GF-D8 (cell line): Measurements from ENCODE around the gene DPM2.

Experiments used
- DNase-seq: peaks from one replicate; lab custom pipeline; 2025; lab: John Stamatoyannopoulos, UW

The DPM2 gene

DNA sequence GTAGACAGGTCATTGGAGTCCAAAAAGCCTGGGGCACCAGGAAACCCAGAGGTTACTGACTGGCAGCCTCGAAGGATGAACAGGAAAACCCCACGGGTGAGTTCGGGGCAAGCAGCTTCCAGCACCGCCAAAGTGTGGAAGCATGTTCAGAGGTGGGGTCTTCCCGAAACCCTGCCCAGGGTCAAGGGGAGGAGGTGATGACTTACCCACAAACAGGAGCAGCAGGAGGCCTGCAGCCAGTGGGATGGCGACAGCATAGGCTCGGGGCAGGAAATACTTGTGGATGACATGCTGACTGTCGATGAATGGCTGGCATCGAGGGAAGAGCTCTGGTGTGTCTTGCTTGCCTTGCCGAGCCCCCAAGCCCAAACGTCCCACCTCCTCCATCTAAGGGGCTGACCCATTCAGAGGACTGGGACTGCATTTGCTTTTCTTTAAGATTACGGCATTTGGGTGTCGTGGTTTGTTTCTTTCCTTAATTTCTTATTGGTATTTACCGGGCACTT, 1.3 kb downstream of the DPM2 start:
- DNase-seq = no peak

DNA sequence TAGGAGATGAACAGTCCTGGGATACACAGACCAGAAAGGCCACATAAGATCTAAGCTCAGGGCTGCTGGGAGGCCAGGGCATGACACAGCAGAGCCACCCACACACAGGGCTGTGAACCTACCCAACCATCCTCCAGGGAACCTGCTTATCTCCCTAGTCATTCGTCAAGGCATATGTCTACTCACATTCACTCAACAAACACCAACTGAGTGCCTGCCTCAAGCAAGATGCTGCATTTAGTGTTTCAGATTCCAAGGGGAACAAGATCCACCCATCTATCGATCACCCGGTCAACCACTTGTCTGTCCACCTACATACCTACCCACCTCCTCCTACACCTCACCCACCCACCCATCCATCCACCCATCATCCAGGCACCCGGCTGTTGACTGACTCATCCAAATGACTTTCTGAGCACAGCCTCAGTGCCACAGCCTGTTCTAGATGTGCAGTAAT, 1.9 kb downstream of the DPM2 start:
- no peak for DNase-seq

GRCh38 chr9:127934986-127935385, 2.7 kb downstream of the DPM2 start:
- no peak for DNase-seq

- no peak for DNase-seq
These were observed 3.4 kb downstream of the DPM2 start for GRCh38 chr9:127934248-127934647.

- DNase-seq = no peak
These were observed 6.4 kb downstream of the DPM2 start for GRCh38 chr9:127931092-127931881.

DNA sequence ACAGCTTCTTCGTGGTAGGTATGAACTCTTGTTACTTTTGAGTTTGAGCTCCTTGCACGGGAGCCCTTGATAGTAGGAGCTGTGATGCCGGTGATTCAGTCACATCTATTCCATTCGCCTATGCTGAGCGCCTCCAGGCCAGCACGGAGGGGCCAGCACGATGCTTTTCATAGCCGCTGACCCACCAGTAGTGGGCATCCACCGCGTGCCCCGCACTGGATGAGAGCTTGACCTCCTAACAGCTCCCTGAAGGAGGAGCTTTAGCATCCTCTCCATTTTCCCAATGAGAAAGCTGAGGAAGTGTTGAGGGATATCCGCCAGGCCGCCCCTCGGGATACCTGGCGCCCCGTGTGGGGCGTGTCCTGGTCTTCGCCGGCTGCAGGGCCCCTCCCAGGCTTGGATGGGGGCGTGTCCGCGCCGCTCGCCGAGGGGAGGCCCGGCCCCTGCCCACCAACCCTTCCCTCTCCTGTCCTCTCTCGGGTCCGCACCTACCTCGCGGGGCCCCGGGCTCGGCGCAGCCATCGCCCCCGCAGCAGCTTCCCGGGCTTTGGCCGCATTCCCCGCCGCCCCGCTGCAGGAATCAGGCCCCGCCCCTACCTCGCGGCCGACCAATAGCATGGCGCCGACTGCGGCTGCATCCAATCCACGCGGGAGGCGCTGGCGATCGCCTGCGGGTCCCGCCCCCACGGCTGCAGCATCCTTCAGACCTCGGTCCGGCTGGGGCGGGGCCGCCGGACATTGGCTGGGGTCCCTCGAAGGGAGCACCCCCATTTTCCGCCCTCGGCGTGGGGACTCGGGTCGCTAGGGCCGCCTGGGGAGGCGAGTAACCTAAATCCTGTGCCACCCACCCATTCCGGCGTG, 7.2 kb downstream of the DPM2 start, which contains the start of gene PIP5KL1:
TSS of gene PIP5KL1 (minus strand) at position 547 of the 861 bp plus-strand sequence. CDS start at position 522, 25 bp downstream.
- no peak for DNase-seq

DNA sequence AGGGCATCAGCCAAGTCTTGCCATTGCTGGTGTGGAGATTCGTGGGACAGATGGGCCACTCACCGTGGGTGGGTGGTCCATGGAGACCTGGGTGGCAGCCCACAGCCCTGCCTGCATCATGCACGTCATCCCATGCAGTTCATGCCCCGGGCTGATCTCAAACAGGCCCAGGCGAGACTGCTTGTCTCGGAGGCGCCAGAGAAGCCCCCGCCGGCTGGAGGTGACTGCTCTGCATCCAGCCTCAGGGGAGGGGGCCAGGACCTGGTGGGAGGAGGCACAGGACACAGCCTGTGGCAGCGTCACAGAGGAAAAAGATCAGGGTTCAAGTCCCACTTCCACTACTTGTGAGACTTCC, 8.1 kb downstream of the DPM2 start:
- no peak for DNase-seq

- no peak for DNase-seq
These were observed 8.7 kb downstream of the DPM2 start for GRCh38 chr9:127928676-127929624.

DNA sequence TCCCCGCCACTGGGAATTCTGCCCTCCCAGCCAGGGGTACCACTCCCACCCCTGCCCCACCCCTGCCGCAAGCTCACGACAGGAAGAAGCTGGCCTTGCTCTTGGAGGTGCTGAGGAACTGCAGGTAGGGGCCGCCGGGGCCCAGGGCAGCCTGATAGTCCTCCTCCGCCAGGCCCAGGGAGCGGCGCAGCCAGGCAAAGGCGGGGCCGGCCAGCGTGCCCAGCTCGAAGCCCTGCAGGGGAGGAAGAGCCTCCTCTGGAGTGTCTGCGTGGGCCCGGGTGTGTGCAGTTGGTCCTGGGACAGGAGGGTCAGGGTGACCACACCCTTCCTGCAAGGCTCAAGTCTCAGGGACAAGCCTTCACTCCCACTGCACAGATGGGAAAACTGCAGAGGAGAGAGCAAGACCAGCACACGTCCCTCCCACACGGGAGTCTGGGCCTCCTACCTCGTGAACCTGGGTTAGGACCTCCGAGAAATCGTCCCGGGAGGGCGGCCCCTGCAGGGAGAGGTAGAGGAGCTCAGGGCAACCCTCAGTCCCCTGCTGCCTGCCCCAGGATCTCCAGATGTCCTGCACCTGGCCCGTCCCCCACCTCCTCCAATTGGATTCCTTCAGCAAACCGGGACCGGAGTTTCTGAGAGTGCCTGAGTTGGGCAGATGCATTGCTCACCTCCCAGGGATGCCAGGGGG, 9.5 kb downstream of the DPM2 start:
- no peak for DNase-seq

DNA sequence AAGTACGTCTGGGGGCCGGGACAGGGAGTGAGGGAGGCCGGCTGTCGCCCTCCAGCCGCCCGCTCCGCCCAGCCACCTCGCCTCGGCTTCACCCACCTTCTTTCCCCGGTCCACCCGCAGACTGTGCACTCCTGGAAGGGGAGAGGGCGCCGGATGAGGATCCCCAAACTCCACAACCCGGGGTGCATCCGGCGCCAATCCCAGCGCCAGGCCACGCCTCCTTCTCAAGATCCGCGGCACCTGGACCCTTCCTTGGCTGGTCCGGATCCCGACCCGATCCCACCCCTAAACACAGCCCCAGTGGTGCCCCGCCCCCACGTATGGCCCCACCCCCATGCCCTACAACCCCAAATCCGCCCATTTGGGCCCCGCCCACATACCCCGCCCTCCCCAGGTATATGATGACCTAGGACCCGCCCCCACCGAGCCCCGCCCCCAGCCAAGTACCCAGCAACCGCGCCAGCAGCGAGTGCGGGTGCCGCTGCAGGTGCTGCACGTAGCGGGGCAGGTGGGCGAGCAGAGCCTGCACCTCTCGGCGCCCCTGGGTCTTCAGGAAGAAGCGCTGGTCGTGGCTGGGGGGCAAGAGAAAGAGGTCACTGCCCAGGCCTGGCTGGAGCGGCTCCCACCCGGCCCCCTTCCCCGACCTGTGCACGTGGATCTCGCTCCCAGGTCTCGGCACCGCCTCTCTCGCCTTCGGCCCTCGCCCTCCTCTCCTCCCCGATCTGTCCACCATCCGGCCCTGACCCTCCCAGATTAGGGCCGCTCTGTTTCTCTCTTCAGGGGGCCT, 10.3 kb downstream of the DPM2 start:
- DNase-seq = no peak

DNA sequence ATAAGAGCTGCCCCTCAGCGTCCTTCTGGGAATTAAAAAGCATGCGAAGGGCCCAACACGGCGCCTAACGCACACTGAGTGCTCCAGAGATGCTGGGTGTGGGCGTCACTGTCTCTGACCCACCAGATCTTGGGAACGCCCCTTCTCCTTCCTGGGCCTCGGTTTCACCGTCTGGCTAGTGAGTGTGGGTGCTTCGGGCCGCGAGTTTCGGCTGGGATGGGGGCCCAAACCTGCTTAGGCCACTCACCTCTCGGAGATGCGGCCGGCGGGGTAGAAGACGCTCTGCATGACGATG, 10.8 kb downstream of the DPM2 start:
- no peak for DNase-seq

- DNase-seq = no peak
These were observed 11.4 kb downstream of the DPM2 start for GRCh38 chr9:127925959-127926905.

- no peak for DNase-seq
These were observed 12.8 kb downstream of the DPM2 start for GRCh38 chr9:127924736-127925444.

DNA sequence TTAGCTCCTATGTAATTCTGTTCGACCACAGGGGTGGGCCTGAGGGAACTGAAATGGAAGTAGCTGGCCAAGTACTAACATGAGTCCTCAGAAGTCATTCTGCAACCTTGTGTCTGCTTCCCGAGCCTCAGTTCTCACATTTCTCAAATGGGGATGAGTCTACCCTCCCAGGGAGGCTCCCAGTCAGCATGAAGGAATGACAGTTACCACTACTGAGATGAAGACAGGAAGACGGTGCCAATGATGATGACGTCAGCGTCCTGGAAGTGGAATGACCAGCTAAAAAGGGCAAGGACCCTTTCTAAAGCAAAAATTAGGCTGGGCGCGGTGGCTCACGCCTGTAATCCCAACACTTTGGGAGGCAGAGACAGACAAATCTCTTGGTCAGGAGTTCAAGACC, 13.9 kb downstream of the DPM2 start:
- no peak for DNase-seq

- no peak for DNase-seq
These were observed 14.6 kb downstream of the DPM2 start for GRCh38 chr9:127923046-127923445.

DNA sequence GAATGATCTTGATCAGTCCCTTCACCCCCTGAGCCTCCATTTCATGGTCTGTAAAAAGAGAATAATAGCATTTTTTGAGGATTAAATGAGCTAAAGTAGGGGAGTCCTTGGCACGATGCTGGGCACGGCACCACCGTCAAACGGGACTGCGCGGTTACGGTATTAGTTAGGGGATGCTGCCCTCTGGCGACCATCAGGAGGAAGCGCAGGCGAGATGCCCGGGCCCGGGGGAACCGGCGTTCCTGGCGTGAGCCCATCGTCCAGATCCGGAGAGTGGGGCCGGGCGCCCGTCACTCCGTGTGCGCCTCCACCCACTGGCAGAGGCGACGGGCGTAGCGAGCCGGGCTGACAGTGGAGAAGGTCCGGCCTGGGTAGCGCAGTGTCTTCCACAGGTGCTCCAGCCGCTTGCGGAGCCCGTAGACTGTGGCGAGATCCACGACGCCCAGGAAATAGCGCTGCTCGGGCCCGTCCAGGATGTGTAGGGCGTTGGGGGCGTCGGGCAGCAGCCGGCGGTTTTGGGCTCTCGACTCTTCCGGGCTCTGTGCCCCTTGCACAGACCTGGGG, 16.0 kb downstream of the DPM2 start:
- DNase-seq = no peak

- no peak for DNase-seq
These were observed 16.9 kb downstream of the DPM2 start for GRCh38 chr9:127920794-127921193.

GRCh38 chr9:127919253-127919815, 18.3 kb downstream of the DPM2 start:
- peak; percentile 75 for DNase-seq
